GM18502 (cell line): Measurements from ENCODE around the gene KAZALD1.

ENCODE experiments used
- ATAC-seq: cut with Tn5 transposase; IDR thresholded peaks from one replicate; pipeline ENCODE4 v1.9.1; 2021; ENCODE audit warnings: mild to moderate bottlenecking; ENCODE audit not compliant: unreplicated experiment, poor library complexity

Gene KAZALD1

GRCh38 chr10:101065481-101066145, 3.8 kb downstream of the KAZALD1 start:
- no peak for ATAC-seq

GRCh38 chr10:101066146-101066895, 4.5 kb downstream of the KAZALD1 start:
- ATAC-seq: peak; percentile 42

- no peak for ATAC-seq
Observed at GRCh38 chr10:101066896-101067355, 5.1 kb downstream of the KAZALD1 start.

DNA sequence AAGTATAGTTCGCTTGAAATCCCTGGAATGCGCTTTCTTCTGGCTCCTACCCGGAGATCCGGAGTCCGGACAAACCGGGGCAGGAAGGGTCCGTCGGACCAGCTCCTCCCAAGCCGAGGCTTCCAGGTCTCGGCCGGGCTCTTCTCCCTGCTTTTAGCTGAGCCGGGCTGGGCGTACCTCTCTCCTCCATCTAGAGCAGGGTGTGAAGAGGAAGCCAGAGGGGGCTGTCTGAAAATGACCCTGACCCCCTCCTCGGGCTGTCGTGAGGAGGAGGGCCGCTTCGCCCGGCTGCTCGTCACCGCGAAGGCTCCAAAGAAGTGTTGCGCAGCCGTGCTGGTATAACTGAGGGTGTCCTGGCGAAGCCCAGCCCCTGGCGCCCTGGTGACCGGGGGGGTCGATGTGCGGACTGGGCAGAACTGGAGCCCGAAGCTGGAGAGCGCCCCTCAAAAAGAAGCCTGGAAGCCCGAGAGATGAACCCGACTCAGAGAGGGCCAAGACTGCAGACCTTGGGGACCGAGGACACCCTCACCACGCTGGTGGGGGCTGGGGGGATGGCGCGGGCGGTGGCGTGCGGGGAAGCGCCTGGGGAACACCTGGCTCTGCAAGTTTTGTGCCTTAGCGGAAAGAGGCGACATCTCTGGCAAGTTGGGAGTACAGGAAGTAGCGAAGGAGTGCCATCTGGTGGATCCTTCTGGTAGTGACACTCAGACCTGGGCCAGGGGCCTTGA, 5.7 kb downstream of the KAZALD1 start:
- ATAC-seq: peak; percentile 65

- ATAC-seq: no peak
Observed at GRCh38 chr10:101069441-101069840, 7.7 kb downstream of the KAZALD1 start.

- no peak for ATAC-seq
Observed at GRCh38 chr10:101070098-101070497, 8.3 kb downstream of the KAZALD1 start.

GRCh38 chr10:101071267-101071884, 9.6 kb downstream of the KAZALD1 start:
- no peak for ATAC-seq

- ATAC-seq: no peak
Observed at GRCh38 chr10:101071885-101072433, 10.2 kb downstream of the KAZALD1 start.

DNA sequence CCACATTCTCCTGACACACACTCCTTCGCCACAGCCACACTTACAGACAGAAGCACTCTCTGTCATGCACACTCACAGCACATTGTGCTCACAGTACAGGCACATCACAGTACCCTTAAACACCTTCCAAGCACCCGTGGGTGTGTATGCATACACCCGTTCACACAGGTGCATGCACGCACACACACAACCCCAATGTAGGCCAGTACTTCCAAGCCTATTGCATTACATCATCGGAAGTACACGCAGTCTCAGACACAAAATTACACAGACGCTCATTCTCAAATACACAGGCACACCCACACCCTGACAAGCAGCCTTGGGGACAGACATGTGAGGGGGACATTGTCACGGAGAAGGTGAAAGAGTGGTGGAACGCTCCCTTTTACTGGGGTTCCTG, 11.1 kb downstream of the KAZALD1 start:
- no peak for ATAC-seq

DNA sequence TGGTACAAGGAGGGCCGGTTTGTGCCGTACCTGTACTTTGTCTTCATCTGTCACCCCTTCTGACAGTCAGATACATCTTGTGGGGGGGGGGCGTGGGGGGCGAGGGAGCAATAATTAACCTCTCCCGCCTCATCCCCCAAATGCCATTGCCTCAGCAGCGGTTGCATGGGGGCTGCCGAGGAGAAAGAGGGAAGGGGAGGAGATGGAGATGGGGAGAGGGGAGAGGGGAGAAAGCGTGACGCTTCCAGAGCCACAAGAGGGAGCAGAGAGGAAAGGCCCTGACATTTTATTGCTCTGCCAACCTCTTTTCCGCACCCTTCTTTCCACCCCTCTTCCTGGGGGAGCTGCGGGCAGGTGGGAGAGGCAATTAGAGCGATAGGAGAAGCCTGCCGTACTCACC, 11.8 kb downstream of the KAZALD1 start:
- ATAC-seq: no peak

DNA sequence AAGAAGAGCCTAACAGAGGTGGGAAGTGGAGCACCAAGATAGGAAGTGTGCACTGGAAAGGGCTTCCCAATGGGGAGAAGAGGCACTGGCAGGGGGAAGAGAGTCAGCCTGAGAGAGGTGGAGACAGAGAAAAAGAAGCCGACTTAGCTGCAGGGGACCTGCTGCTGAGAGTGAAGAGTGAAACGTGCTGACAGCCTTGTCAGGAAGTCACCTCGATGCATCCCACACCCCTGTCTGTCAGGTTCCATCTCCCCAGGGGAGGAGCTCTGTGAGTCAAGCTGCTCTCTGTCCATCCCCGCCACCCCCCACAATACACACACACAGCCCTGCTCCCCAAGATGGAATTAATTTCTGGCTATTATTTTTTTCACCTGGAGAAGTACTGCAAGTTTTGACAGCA, 14.0 kb downstream of the KAZALD1 start:
- no peak for ATAC-seq

- no peak for ATAC-seq
Observed at GRCh38 chr10:101076630-101077029, 14.8 kb downstream of the KAZALD1 start.

GRCh38 chr10:101079874-101080273, 18.1 kb downstream of the KAZALD1 start:
- no peak for ATAC-seq

DNA sequence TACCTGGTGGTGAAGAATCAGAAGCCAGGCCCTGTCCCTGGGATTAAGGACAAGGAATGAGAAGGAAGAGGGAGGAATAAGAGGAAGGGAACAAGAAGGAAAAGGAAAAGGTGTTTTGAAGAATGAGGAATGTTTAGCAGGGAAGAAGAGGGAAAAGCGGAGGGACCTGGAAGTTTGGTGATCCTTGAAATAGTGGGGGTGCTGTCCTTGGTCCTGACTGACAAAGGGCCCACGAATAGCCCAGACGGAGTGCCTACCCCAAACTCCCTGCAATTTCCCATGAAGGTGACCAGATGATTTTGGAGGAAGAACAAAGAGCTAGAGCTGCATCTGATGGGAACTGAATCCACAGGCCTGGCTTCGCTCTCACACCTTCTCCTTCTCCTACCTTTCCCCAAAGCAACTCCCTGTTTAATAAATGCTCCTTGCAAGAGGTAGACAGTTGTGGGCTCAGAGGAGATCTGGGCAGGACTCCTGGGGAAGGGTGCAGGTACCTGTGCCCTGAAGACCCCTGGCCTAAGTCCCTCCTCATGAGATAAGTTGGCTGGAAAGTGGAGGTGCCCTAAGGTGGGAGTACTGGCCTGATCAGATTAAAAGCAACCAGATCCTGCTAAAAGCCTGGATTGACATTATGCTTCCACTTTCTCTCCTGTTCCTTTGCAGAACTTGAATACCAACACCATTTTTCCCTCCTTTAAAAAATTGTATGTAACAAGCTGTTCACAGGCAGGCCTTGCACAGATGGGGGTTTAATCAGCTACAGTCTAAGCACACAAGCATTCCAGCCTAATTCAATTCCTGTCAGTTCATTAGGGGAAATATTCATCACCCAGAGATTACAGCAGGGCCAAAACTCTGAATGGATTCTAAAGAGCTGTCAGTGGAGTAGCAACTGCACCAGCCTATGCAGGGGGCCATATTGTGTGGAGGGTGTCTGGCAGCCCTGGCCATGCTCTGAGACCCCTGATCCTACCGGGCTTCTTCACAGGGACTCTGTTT, 19.4 kb downstream of the KAZALD1 start:
- no peak for ATAC-seq

DNA sequence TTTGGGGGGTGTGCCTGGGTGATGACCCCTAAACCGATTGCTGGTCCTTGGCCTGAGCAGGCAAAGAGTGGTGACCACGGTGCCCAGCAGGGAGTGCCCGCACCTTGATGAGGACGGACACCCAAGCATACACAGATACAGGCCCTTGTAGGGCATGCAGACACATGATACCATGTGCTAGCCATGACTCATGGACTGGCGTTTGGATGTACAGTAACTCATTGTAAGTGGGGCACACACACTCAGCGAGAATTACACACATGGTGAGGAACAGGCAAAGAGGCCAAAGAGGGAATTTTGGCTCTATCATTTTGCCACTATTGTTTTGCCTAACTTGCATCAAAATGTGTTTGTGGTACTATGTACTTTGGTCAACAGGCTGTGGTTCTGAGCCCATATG, 24.1 kb downstream of the KAZALD1 start:
- no peak for ATAC-seq

GRCh38 chr10:101087376-101087775, 25.6 kb downstream of the KAZALD1 start:
- no peak for ATAC-seq

- no peak for ATAC-seq
Observed at GRCh38 chr10:101087965-101088364, 26.2 kb downstream of the KAZALD1 start.

GRCh38 chr10:101089520-101090299, 27.9 kb downstream of the KAZALD1 start:
- no peak for ATAC-seq

DNA sequence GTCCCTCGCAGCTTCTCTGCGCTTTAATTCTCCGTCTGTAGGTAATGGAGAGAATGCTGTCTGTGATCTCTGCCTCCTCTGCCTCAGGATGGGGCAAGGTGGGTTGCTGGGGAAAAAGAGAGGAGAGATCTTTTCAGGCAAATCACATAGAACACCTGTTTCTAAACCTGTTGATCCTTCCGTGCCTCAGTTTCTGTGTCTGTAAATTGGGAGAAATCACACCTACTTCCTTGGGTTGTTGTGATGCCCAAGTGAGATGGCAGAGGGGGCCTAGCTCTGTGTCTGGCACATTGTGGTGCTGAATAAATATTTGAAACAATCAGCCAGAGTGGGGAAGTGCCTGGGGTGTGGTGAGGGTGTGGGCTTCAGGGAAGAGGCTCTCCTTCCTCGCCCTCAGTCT, 28.8 kb downstream of the KAZALD1 start:
- ATAC-seq: no peak
